Measurements from ENCODE around the gene RAP2C. TPM values are rescaled to one million over a fixed set of nuclear protein-coding genes. Genes with fewer than 3 reads are reported as not detected.

RAP2C gene
- total RNA-seq, 4 donors from 2014 or later = 15.1 to 21.7 (median 15.4) TPM

GRCh38 chrX:132204629-132205028 is 14.6 kb downstream of the RAP2C start:
- DNase-seq (ENCODE audit: low spot score in 2 of 2) = no peak
- H3K9me3 ChIP-seq = no peaks in the 10 kb centered on the region
- no peak overlapping the region for H3K27ac ChIP-seq
- no peak overlapping the region for H3K4me3 ChIP-seq
- H3K36me3 ChIP-seq = no peaks in the 10 kb centered on the region
- no peaks in the 10 kb centered on the region for H3K27me3 ChIP-seq
- TF ChIP-seq CTCF (IDR thresholded peaks at IDR 0.05) = no peak
- no peak for TF ChIP-seq POLR2AphosphoS5 (IDR thresholded peaks at IDR 0.05)
- TF ChIP-seq EP300 (IDR thresholded peaks at IDR 0.05) = no peak
- TF ChIP-seq POLR2A (IDR thresholded peaks at IDR 0.05) = no peak
- H3K4me1 ChIP-seq = no peaks in the 10 kb centered on the region
- WGBS = 53% methylated on average over 1 of the region's 1 CpG

GRCh38 chrX:132200976-132201375 is 18.3 kb downstream of the RAP2C start:
- H3K4me1 ChIP-seq = no peaks in the 10 kb centered on the region

GRCh38 chrX:132199941-132200340 is 19.3 kb downstream of the RAP2C start:
- H3K4me3 ChIP-seq = no peak overlapping the region
- no peak for TF ChIP-seq POLR2A (IDR thresholded peaks at IDR 0.05)
- no peak for TF ChIP-seq EP300 (IDR thresholded peaks at IDR 0.05)
- TF ChIP-seq CTCF (IDR thresholded peaks at IDR 0.05) = no peak
- no peak for TF ChIP-seq POLR2AphosphoS5 (IDR thresholded peaks at IDR 0.05)
- no peaks in the 10 kb centered on the region for H3K4me1 ChIP-seq
- no peak overlapping the region for H3K27ac ChIP-seq
- WGBS = 85% methylated on average over 6 of the region's 6 CpGs
- H3K36me3 ChIP-seq = no peaks in the 10 kb centered on the region
- H3K27me3 ChIP-seq = no peaks in the 10 kb centered on the region
- DNase-seq (ENCODE audit: low spot score in 2 of 2) = no peak
- no peaks in the 10 kb centered on the region for H3K9me3 ChIP-seq

More at GRCh38 chrX:132200976-132201375, 18.3 kb downstream of the RAP2C start:
- Histone ChIP-seq H3K4me3 (no peak overlapping the region), H3K36me3 (no peaks in the 10 kb centered on the region), H3K27me3 (no peaks in the 10 kb centered on the region), H3K27ac (no peak overlapping the region), H3K9me3 (no peaks in the 10 kb centered on the region)
- 58% methylated on average over 5 of the region's 5 CpGs for WGBS
- TF ChIP-seq EP300 (IDR thresholded peaks at IDR 0.05) = no peak
- TF ChIP-seq POLR2AphosphoS5 (IDR thresholded peaks at IDR 0.05) = no peak
- no peak for TF ChIP-seq CTCF (IDR thresholded peaks at IDR 0.05)
- TF ChIP-seq POLR2A (IDR thresholded peaks at IDR 0.05) = no peak
- no peak for DNase-seq (ENCODE audit: low spot score in 2 of 2)

GRCh38 chrX:132193872-132194574 is 25.2 kb downstream of the RAP2C start:
- H3K27ac ChIP-seq = no peak overlapping the region
- no peaks in the 10 kb centered on the region for H3K36me3 ChIP-seq
- no peak for DNase-seq (ENCODE audit: low spot score in 2 of 2)
- no peaks in the 10 kb centered on the region for H3K9me3 ChIP-seq
- no peaks in the 10 kb centered on the region for H3K27me3 ChIP-seq
- 92% methylated on average over 15 of the region's 29 CpGs for WGBS
- no peak overlapping the region for H3K4me3 ChIP-seq
- H3K4me1 ChIP-seq = no peaks in the 10 kb centered on the region
- TF ChIP-seq POLR2AphosphoS5 (IDR thresholded peaks at IDR 0.05) (no peak), POLR2A (IDR thresholded peaks at IDR 0.05) (no peak), EP300 (IDR thresholded peaks at IDR 0.05) (no peak), CTCF (IDR thresholded peaks at IDR 0.05) (no peak)

GRCh38 chrX:132191938-132192337 is 27.3 kb downstream of the RAP2C start:
- Histone ChIP-seq H3K27ac (no peak overlapping the region), H3K4me1 (no peaks in the 10 kb centered on the region), H3K27me3 (no peaks in the 10 kb centered on the region), H3K9me3 (no peaks in the 10 kb centered on the region), H3K4me3 (no peak overlapping the region), H3K36me3 (no peaks in the 10 kb centered on the region)
- 86% methylated on average over 1 of the region's 1 CpG for WGBS
- no peak for DNase-seq (ENCODE audit: low spot score in 2 of 2)
- TF ChIP-seq CTCF (IDR thresholded peaks at IDR 0.05) = no peak
- no peak for TF ChIP-seq EP300 (IDR thresholded peaks at IDR 0.05)
- TF ChIP-seq POLR2A (IDR thresholded peaks at IDR 0.05) = no peak

Measured in suprapubic skin (tissue), 4 donors.